Mammary microvascular endothelial cell (primary cell): ENCODE results near the gene SLC39A3. TPM values are rescaled to one million over a fixed set of nuclear protein-coding genes. Genes with fewer than 3 reads are reported as not detected.

Source experiments
- total RNA-seq: library from RNA; depleted of rRNA; stranded (reverse); fragments of >200 nt; gene quantifications from 2 replicates; pipeline ENCODE4 v1.2.3, GENCODE V29; 2015

SLC39A3 gene
- total RNA-seq: 39.6 and 43.2 TPM in 2 replicates

GRCh38 chr19:2739602-2740313 lies at the start of gene SLC39A3:
Gene SLC39A3, minus strand, starts transcription at chr19:2740017. Its CDS starts 2,760 bp downstream, at chr19:2737257.

DNA sequence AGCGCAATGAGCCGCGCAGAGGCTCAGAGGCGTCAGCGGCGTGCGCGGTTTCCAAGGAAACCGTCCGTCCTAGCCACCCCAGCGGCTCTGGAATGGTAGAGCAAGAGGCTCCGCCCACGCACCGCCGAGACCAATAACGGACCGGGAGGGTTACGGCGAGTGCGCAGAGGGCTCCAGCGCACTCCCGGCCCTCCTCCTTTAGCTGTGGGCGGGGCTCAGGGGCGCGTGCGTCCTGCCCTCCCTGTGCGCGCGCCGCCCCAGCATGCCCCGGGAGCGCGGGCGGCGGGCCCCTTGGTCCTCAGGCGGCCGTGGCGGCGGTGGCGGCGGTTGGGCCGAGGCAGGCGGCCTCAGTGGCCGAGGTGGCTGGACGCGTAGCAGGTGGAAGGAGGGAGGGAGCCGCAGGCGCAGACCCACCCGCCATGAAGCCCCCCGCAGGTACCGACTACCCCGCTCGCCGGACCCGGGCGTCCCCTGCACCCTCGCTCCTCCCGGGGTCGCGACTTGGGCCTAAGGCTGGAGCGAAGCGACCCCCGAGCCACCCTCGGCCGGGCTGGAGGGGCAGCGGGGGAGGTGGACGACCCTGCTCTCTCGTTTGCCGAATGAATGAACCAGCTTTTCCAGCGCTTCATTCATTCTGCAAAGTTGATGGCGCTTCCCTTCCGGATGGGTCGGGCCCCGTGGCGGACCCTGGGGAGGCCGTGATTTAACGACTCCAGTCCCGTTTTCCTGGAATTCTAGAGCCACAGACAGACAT lies 45.6 kb upstream of the SLC39A3 start, which contains the start of gene THOP1:
Gene THOP1, plus strand, starts transcription at position 260 of the 754 bp plus-strand sequence. Its CDS starts 160 bp downstream, at position 420.

DNA sequence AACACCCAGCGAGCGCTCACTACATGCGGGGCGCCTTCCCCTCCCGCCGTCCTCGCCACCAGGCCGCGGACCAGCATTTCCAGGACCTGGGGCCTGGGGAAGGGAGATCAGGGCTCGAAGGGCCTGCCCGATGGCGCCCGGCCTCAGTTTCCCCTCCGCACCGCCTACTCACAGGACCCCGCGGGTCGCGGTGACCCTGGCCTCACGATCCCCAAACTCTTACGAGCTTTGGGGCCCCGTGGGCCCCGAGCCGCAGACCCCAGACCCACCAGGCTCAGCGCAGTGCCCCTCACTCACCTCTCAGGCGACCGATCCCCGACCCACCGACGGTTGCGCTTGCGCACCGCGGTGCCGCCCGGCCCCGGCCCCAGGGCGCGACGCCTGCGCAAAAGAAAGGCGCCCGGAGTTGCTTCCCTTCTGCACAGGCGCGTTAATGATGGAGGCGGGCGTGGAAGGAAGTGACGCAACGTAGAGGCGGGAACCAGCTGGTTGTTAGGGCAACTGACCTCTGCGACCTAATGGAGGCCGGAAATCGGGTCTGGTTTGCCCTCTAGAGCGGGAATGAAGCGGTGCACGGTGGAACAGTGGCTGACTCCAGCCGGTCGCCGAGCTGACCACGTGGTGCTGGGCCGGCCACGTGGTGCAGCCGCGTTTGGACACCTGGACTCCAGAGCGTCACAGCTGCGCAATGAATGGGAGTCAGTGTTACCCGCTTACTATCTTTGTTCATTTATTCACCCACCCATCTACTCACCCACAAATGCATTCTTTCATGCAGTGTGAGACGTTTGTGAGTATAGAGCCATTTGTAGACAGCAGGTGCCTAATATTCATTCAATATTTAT lies 43.3 kb upstream of the SLC39A3 start, which contains the start of gene SGTA:
Gene SGTA, minus strand, starts transcription at position 338 of the 845 bp plus-strand sequence. CDS start 14,205 bp downstream, outside the sequence.

DNA sequence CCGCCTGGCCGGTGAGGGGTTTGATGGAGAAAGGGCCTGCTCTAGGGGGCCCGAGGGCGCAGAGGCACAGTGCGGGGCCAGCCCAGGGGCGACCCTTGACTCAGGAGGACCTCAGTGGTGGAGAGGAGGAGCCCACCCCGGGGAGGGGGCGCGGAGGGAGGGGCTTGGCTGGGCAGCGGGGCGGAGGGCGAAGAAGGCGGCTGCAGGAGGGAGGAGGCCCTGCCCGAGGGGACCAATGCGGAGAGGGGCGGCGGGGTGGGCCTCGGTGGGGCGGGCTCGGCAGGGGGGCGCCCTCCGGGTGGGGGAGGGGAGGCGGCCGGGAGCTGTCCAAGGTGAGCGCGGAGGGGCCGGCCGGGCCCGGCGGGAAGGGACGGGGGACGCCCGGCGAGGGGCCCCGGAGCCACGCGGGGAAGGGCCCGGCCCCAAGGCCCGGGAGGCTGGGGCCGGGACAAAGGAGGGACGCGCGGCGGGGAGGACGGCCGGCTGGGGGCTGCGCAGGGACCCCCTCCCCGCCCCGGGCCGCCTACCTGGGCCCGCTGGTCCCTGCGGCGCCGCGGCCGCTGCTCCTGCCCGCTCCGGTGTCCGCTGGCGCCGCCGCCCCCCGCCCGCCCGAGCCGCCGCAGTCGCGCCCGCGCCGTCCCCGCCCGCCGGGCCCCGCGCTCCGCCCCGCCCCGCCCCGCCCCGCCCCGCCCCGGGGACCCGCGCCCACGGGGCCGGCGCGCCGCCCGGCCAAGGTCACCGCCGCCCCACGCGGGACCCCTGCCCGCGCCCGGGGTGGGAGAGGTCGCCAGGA lies 18.8 kb downstream of the SLC39A3 start, which contains the start of gene DIRAS1:
Gene DIRAS1, minus strand, starts transcription at position 596 of the 793 bp plus-strand sequence. CDS start 3,566 bp downstream, outside the sequence.

GRCh38 chr19:2702170-2703076 lies 37.4 kb downstream of the SLC39A3 start, which contains the start of gene GNG7:
Gene GNG7, minus strand, starts transcription at chr19:2702694. Its CDS starts 182,006 bp downstream, at chr19:2520688.

Other genes starting within 250 kb of the SLC39A3 start
- gene GNG7, start 37.3 kb downstream of the SLC39A3 start, total RNA-seq: 0.25 and 0.33 TPM in 2 replicates
- 0.13 and 0.39 TPM in 2 replicates for gene DIRAS1, start 18.6 kb downstream of the SLC39A3 start, total RNA-seq
- gene SGTA, start 43.3 kb upstream of the SLC39A3 start, total RNA-seq: 82.6 and 88.2 TPM in 2 replicates
- gene THOP1, start 45.5 kb upstream of the SLC39A3 start, total RNA-seq: 152 and 187 TPM in 2 replicates
- gene ZNF554, start 79.9 kb upstream of the SLC39A3 start, total RNA-seq: 0.80 and 1.1 TPM in 2 replicates
- 2.9 and 3.1 TPM in 2 replicates for gene ZNF555, start 101.5 kb upstream of the SLC39A3 start, total RNA-seq
- gene ZNF556, start 127.3 kb upstream of the SLC39A3 start, total RNA-seq: not detected in 2 replicates
- 2.1 and 2.2 TPM in 2 replicates for gene ZNF57, start 160.9 kb upstream of the SLC39A3 start, total RNA-seq
- gene ZNF77, start 205.0 kb upstream of the SLC39A3 start, total RNA-seq: 1.2 and 2.8 TPM in 2 replicates
- 0.20 and 0.25 TPM in 2 replicates for gene TLE6, start 237.5 kb upstream of the SLC39A3 start, total RNA-seq